ENCODE measurements around the gene MZF1. TPM values are rescaled to one million over a fixed set of nuclear protein-coding genes. Genes with fewer than 3 reads are reported as not detected.

The MZF1 gene
- total RNA-seq, 1 experiment from 2014 or later: 33.0 TPM

GRCh38 chr19:58566989-58567388 lies 6.1 kb downstream of the MZF1 start:
- no TSS peak for BruUV-seq (replicated peaks)
- no peaks in the 10 kb centered on the region for H4K20me1 ChIP-seq (ENCODE audit: insufficient read depth)
- ATAC-seq (no peak), DNase-seq (ENCODE audit: low read depth, low spot score) (no peak)
- no peak overlapping the region for H3K27ac ChIP-seq (ENCODE audit: low read depth, low read length)
- no peaks in the 10 kb centered on the region for H3K9me3 ChIP-seq (ENCODE audit: control insufficient read depth in 1 of 2, insufficient read depth in 1 of 2, low read depth in 1 of 2, low read length in 2 of 2)
- H3K4me1 ChIP-seq (ENCODE audit: control insufficient read depth in 1 of 2, insufficient read depth in 2 of 2, low read length in 2 of 2): peaks cover under 1% of the 10 kb centered on the region in 2 experiments; a peak in 2 of 4 replicates
- H3K79me2 ChIP-seq (ENCODE audit: insufficient read depth, low read length): peaks cover 3% of the 10 kb centered on the region; the same call in 1 of the 2 replicates
- H3K27me3 ChIP-seq (ENCODE audit: insufficient read depth, low read length): no peaks in the 10 kb centered on the region
- no peak overlapping the region for H3K4me2 ChIP-seq (ENCODE audit: low read length)
- no peak overlapping the region for H2AFZ ChIP-seq (ENCODE audit: low read depth, low read length, poor library complexity, severe bottlenecking)
- H3K9me2 ChIP-seq (ENCODE audit: insufficient read depth): no peaks in the 10 kb centered on the region
- ChIA-PET RAD21 (ENCODE audit: low non-redundant PET in 1 of 2, low total read pairs in 2 of 2, uncharacterized antibody in 2 of 2, unreplicated experiment in 2 of 2) (no interaction called here), CTCF (no interaction called here), POLR2A (no interaction called here)
- peaks cover 0 to 14% of the 10 kb centered on the region in 2 experiments; a peak in 1 of 4 replicates for H3K36me3 ChIP-seq (ENCODE audit: control insufficient read depth in 1 of 2, insufficient read depth in 2 of 2, low read length in 2 of 2)
- intact Hi-C loops (cut with micrococcal nuclease): no loop called here
- H3K9ac ChIP-seq (ENCODE audit: low read length): no peak overlapping the region
- H3K4me3 ChIP-seq (replicated peaks in 1 of 2; ENCODE audit: low read depth in 1 of 2, low read length in 2 of 2): no peak overlapping the region
- TF ChIP-seq RAD21 (IDR thresholded peaks at IDR 0.05; ENCODE audit: low read depth) (no peak), POLR2AphosphoS5 (IDR thresholded peaks at IDR 0.05; ENCODE audit: low read depth, low read length) (no peak), SP1 (IDR thresholded peaks at IDR 0.05; ENCODE audit: low read depth) (no peak), EZH2phosphoT487 (IDR thresholded peaks at IDR 0.05; ENCODE audit: borderline replicate concordance) (no peak), POLR2A (IDR thresholded peaks at IDR 0.05; ENCODE audit: borderline replicate concordance, extremely low read depth, insufficient read depth, insufficient read length) (no peak), REST (IDR thresholded peaks at IDR 0.05; ENCODE audit: low read depth) (no peak), SRF (IDR thresholded peaks at IDR 0.05; ENCODE audit: low read depth) (no peak), ELF1 (IDR thresholded peaks at IDR 0.05; ENCODE audit: borderline replicate concordance, low read depth) (no peak), EZH2 (IDR thresholded peaks at IDR 0.05) (no peak), JUND (IDR thresholded peaks at IDR 0.05) (no peak), CBX3 (IDR thresholded peaks at IDR 0.05; ENCODE audit: low read depth) (no peak), EGR1 (IDR thresholded peaks at IDR 0.05; ENCODE audit: low read depth) (no peak), TCF7L2 (IDR thresholded peaks at IDR 0.05; ENCODE audit: borderline replicate concordance, extremely low read depth, insufficient read depth, insufficient read length) (no peak), ZFX (IDR thresholded peaks at IDR 0.05) (no peak), ATF3 (IDR thresholded peaks at IDR 0.05) (no peak)

Measured in HCT116 (cell line).